ENCODE results near the gene AK4.
"Not testable (repeated sequence)": the region's sequence is repeated elsewhere in the genome, so short reads cannot be mapped to it uniquely, and the experiment has no call there.

AK4 gene

DNA sequence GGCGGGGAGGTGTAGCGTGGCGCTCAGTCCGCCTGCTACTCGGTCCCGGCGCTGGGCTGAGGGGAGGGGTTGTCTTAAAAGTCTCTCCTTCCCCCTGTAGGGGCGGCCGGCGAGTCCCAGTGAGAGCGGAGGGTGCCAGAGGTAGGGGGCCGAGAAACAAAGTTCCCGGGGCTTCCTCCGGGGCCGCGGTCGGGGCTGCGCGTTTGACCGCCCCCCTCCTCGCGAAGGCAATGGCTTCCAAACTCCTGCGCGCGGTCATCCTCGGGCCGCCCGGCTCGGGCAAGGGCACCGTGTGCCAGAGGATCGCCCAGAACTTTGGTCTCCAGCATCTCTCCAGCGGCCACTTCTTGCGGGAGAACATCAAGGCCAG is at the start of gene AK4:
Gene AK4, plus strand, starts transcription at position 26 of the 370 bp plus-strand sequence. Its CDS starts 205 bp downstream, at position 231.
- not testable (repeated sequence) for DNase-seq (ENCODE audit: low read depth)
- H3K4me3 ChIP-seq (ENCODE audit: low read depth, low read length): peak within 1 kb of the TSS; percentile 58

DNA sequence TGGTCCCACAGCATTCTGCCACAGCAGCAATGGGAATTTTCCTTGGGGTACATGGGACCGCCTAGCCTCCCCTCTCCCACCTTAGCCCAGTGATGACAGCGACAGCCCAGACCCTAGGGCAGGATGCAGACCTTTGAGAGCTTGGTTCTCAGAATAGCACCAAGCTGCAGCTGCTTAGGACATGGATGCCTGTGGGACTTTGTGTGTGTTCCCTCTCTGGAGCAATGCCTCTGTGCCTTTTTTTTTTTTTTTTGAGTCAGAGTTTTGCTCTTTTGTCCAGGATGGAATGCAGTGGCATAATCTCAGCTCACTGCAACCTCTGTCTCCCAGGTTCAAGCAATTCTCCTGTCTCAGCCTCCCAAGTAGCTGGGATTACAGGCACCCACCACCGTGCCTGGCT is 44.2 kb upstream of the AK4 start:
- no peak overlapping the region for H3K4me3 ChIP-seq (ENCODE audit: low read depth, low read length)
- DNase-seq (ENCODE audit: low read depth): no peak
- TF ChIP-seq, protein P1, sequence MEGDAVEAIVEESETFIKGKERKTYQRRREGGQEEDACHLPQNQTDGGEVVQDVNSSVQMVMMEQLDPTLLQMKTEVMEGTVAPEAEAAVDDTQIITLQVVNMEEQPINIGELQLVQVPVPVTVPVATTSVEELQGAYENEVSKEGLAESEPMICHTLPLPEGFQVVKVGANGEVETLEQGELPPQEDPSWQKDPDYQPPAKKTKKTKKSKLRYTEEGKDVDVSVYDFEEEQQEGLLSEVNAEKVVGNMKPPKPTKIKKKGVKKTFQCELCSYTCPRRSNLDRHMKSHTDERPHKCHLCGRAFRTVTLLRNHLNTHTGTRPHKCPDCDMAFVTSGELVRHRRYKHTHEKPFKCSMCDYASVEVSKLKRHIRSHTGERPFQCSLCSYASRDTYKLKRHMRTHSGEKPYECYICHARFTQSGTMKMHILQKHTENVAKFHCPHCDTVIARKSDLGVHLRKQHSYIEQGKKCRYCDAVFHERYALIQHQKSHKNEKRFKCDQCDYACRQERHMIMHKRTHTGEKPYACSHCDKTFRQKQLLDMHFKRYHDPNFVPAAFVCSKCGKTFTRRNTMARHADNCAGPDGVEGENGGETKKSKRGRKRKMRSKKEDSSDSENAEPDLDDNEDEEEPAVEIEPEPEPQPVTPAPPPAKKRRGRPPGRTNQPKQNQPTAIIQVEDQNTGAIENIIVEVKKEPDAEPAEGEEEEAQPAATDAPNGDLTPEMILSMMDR (conservative IDR thresholded peaks at IDR 0.05; ENCODE audit: low read depth, low read length): no peak

DNA sequence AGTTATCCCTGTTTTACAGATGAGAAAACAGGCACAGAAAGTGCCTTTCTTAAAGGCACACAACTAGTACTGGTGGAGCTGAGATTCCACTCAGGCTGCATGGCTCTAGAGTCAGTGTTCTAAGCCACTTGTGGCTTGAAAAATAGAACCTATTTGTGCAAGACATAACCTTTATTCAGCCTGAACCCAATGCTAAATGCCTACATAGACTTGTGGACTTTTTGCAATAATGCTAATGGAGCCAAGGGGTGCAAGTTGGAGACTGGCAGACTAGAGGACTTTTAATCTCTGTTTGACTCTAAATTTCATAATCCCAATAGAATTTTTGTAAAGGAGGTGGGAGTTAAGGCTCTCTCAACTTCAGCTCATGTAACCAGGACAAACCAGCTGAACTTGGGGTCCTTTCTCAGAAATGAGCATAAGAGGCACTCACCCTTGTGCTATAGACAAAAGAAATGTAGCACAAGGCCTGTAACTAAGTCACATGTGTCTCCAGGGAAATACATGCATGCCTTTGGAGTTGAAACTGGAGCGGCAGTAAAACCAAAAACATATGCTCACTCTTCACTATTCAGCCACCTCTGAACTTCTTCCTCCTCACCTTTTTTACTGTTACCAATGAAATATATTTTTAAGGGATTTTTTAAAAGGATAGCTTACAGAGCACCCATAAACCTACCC is 43.0 kb upstream of the AK4 start:
- no peak overlapping the region for H3K4me3 ChIP-seq (ENCODE audit: low read depth, low read length)
- TF ChIP-seq, protein P1 (conservative IDR thresholded peaks at IDR 0.05; ENCODE audit: low read depth, low read length): no peak
- DNase-seq (ENCODE audit: low read depth): peak; percentile 4

DNA sequence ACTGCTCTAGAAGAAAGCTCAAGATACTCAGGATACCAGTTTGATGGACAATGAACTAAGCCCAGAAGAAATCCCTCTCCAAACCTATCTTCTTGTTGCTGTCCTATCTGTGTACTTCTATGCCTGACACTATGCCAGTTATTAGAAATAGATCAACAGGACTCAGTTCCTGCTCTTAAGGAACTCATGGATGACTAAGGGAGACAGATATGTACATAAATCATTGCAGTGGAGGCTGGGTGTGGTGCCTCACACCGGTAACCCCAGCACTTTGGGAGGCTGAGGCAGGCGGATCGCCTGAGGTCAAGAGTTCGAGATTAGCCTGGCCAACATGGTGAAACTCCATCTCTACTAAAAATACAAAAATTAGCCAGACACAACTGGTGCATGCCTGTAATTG is 42.4 kb upstream of the AK4 start:
- H3K4me3 ChIP-seq (ENCODE audit: low read depth, low read length): no peak overlapping the region
- DNase-seq (ENCODE audit: low read depth): peak; percentile 4
- TF ChIP-seq, protein P1 (conservative IDR thresholded peaks at IDR 0.05; ENCODE audit: low read depth, low read length): no peak

DNA sequence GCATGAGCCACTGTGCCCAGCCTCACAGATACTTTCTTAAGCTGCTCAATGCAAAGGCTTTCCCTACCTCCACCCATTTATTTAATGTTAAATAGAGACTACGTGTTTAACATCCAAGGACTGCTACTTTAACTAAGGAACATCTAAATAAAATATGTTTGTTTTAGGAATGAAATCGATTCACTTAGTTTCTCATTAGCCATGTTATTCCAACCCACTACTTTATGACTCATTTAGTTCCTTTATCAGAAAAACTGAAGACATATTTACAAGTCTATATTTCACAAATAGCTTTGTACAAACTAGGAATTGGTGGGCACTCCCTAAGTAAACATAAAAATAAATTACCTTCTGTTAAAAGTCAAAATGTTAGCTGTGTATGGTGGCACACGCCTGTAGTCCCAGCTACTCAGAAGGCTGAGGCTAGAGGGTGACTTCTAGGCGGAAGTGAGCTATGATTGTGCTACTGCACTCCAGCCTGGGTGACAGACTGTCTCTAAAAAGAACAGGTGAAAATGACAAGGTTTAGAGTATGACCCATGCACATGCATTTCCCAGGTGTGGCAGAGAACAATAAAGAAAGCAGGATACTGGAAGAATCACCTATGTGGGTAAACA is 39.9 kb upstream of the AK4 start:
- TF ChIP-seq, protein P1 (conservative IDR thresholded peaks at IDR 0.05; ENCODE audit: low read depth, low read length): no peak
- DNase-seq (ENCODE audit: low read depth): no peak
- H3K4me3 ChIP-seq (ENCODE audit: low read depth, low read length): no peak overlapping the region

DNA sequence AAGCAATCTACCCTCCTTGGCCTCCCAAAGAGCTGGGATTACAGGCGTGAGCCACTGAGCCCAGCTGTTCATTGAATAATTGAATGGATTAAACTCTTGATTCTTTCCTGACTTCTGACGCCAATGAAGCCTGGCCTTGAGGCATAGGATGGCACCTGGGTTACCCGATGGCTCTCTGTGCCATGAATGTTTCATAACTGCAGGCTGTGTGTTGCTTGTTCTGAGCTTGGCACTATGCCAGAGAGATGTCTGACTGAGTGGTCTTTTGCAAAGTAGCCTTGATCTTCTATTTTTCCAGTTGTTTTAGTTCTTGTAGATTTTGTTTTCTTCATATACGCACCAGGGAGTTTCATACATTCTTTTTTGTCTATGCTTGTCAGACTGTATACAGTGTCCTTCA is 38.5 kb upstream of the AK4 start:
- no peak for DNase-seq (ENCODE audit: low read depth)
- TF ChIP-seq, protein P1 (conservative IDR thresholded peaks at IDR 0.05; ENCODE audit: low read depth, low read length): no peak
- H3K4me3 ChIP-seq (ENCODE audit: low read depth, low read length): no peak overlapping the region

DNA sequence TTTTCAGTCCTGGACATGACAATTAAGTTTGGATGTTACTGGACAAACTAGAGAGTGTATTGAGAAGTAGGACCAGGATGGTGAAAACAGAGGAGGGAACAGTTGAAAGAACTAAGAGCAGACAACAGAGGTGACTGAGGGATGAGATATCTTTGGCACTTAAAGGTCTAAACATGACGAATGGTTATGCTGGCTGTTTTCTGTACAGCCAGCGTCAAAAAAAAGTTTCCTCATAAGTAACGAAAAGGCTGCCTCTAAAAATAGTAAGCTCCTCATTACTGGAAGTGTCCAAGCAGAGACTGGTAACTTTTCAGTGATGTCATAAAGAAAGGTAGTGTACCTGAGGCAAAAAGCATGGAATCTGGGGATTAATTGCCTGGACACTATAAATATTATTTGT is 35.2 kb upstream of the AK4 start:
- TF ChIP-seq, protein P1 (conservative IDR thresholded peaks at IDR 0.05; ENCODE audit: low read depth, low read length): no peak
- DNase-seq (ENCODE audit: low read depth): no peak

More for the DNA sequence above, 35.2 kb upstream of the AK4 start:
- no peak overlapping the region for H3K4me3 ChIP-seq (ENCODE audit: low read depth, low read length)

Measured in choroid plexus epithelial cell (primary cell).